K562 (cell line): ENCODE measurements around the gene NSUN6. TPM values are rescaled to one million over a fixed set of nuclear protein-coding genes. Genes with fewer than 3 reads are reported as not detected.

ENCODE experiments used
- ATAC-seq: fragments of 200-7000 bp; cut with Tn5 transposase; 3 replicates; pipeline ENCODE4 v1.9.1; 2020; ENCODE audit warnings: moderate library complexity
- BruUV-seq: library from RNA; stranded (reverse); fragments of 400-500 nt; replicated peaks from 2 replicates; lab custom pipeline; 2021; lab: Mats Ljungman, UMichigan
- CTCF ChIA-PET: fragments of 300-600 bp; formaldehyde crosslinking; extraction: SDS; loops from one replicate; lab custom pipeline; 2021; ENCODE audit warnings: low intra/inter-chr PET ratio; lab: Yijun Ruan, JAX
- POLR2A ChIA-PET: fragments of 300-600, 350-650 bp; sonication (Branson Sonifier 250); formaldehyde crosslinking; extraction: SDS; loops from one replicate; lab custom pipeline; 2021; ENCODE audit warnings: antibody characterized with exemption, inconsistent platforms; lab: Yijun Ruan, JAX
- DNase-seq, 4 experiments: peaks; one replicate each; pipeline versions ENCODE4 v3.0.0 to v3.0.0-alpha.2; 2011 to 2018; ENCODE audit warnings: low spot score in 3 of 4, mixed read lengths in 3 of 4; ENCODE audit errors: extremely low read depth in 1 of 4
- FAIRE-seq: peaks from 2 replicates; lab custom pipeline; 2011; peaks lifted over from hg19 to GRCh38; lab: Jason Lieb, UNC
- H2AFZ ChIP-seq: 2 replicates; pipeline ENCODE4 v1.6.0; 2011; ENCODE audit warnings: low read depth, low read length, control low read depth, inconsistent platforms
- H3K27ac ChIP-seq: fragments of 200-600 bp; 3 replicates; pipeline ENCODE4 v1.8.0; 2011; ENCODE audit warnings: low read depth, mild to moderate bottlenecking, control low read depth, inconsistent platforms, low read length, moderate library complexity, mixed read lengths; ENCODE audit errors: extremely low read depth
- H3K27me3 ChIP-seq, 2 experiments: fragments of 300-600 bp in 1 of 2; 2 replicates in 1 of 2; 3 replicates in 1 of 2; pipeline versions ENCODE4 v1.6.0 to v1.8.0; 2011; ENCODE audit warnings: inconsistent platforms in 2 of 2, low read length in 2 of 2, mild to moderate bottlenecking in 1 of 2, mixed read lengths in 1 of 2, moderate library complexity in 1 of 2; ENCODE audit not compliant: control insufficient read depth in 2 of 2, insufficient read depth in 2 of 2
- H3K36me3 ChIP-seq: fragments of 300-600 bp; 3 replicates; pipeline ENCODE4 v1.8.0; 2011; ENCODE audit warnings: mild to moderate bottlenecking, low read length, inconsistent platforms; ENCODE audit not compliant: control insufficient read depth, insufficient read depth
- H3K4me1 ChIP-seq, 2 experiments: fragments of 200-600 bp in 1 of 2; replicated peaks in 1 of 2; 2 replicates in 1 of 2; 3 replicates in 1 of 2; pipeline versions ENCODE4 v1.5.1 to v1.8.0; 2011; ENCODE audit warnings: inconsistent platforms in 2 of 2, low read length in 2 of 2, mild to moderate bottlenecking in 1 of 2, mixed read lengths in 1 of 2, moderate library complexity in 1 of 2; ENCODE audit not compliant: control insufficient read depth in 2 of 2, insufficient read depth in 2 of 2
- H3K4me2 ChIP-seq: 2 replicates; pipeline ENCODE4 v1.6.1; 2011; ENCODE audit warnings: low read length, control low read depth, inconsistent platforms, mixed read lengths; ENCODE audit not compliant: insufficient read depth
- H3K4me3 ChIP-seq: fragments of 200-600 bp; sonication (generic), shearing (Covaris generic); 2 replicates; pipeline ENCODE4 v1.5.1; 2016; ENCODE audit warnings: control low read depth, inconsistent platforms
- H3K79me2 ChIP-seq: fragments of 200-600 bp; 3 replicates; pipeline ENCODE4 v1.8.0; 2011; ENCODE audit warnings: low read length, inconsistent platforms; ENCODE audit not compliant: control insufficient read depth, insufficient read depth
- H3K9ac ChIP-seq, 2 experiments: 2 replicates each; pipeline versions ENCODE4 v1.6.0 to v1.6.1; 2011; ENCODE audit warnings: low read depth in 2 of 2, low read length in 2 of 2, control low read depth in 1 of 2, inconsistent platforms in 1 of 2, mild to moderate bottlenecking in 1 of 2, mixed read lengths in 1 of 2; ENCODE audit not compliant: insufficient read depth in 1 of 2
- H3K9me1 ChIP-seq: one replicate; pipeline ENCODE4 v1.6.0; 2011; ENCODE audit warnings: inconsistent platforms, mild to moderate bottlenecking, low read length, moderate library complexity; ENCODE audit not compliant: control insufficient read depth, insufficient read depth
- H3K9me3 ChIP-seq: replicated peaks from 2 replicates; pipeline ENCODE4 v1.5.1; 2011; ENCODE audit warnings: low read depth, low read length, inconsistent platforms; ENCODE audit not compliant: control insufficient read depth, insufficient read depth
- H4K20me1 ChIP-seq: replicated peaks from 2 replicates; pipeline ENCODE4 v1.6.1; 2011; ENCODE audit warnings: low read length, inconsistent platforms, mixed read lengths; ENCODE audit not compliant: control insufficient read depth, insufficient read depth
- COPS2 ChIP-seq: fragments of 450-650 bp; conservative IDR thresholded peaks from 2 replicates; pipeline ENCODE4 v1.6.1; 2016; ENCODE audit warnings: mild to moderate bottlenecking, moderate library complexity
- FOXK1 ChIP-seq: sonication (generic); formaldehyde crosslinking; IDR thresholded peaks from 2 replicates; pipeline ENCODE4 v1.8.0; 2022; ENCODE audit warnings: missing genetic modification reagents, mild to moderate bottlenecking, borderline replicate concordance
- HDGF ChIP-seq: fragments of 450-650 bp; IDR thresholded peaks from 2 replicates; pipeline ENCODE4 v1.6.1; 2016
- HIVEP1 ChIP-seq: fragments of 250-450 bp; sonication (Bioruptor Pico); IDR thresholded peaks from 2 replicates; pipeline ENCODE4 v1.4.0; 2020; ENCODE audit warnings: mild to moderate bottlenecking
- KLF6 ChIP-seq: fragments of 250-450 bp; sonication (Bioruptor Pico); IDR thresholded peaks from 2 replicates; pipeline ENCODE4 v1.4.0; 2020; ENCODE audit warnings: mild to moderate bottlenecking, moderate library complexity, borderline replicate concordance
- PTRF ChIP-seq: fragments of 450-650 bp; IDR thresholded peaks from 2 replicates; pipeline ENCODE4 v1.6.1; 2016; ENCODE audit warnings: mild to moderate bottlenecking, missing genetic modification characterization, missing compliant biosample characterization
- TFAM ChIP-seq: fragments of 250-450 bp; sonication (Bioruptor Pico); conservative IDR thresholded peaks from 2 replicates; pipeline ENCODE4 v1.5.0; 2021; ENCODE audit warnings: mild to moderate bottlenecking, moderate library complexity
- ZBTB7A ChIP-seq: IDR thresholded peaks from 2 replicates; pipeline ENCODE4 v1.6.1; 2011; ENCODE audit warnings: low read depth, mild to moderate bottlenecking, low read length, moderate library complexity, borderline replicate concordance; ENCODE audit not compliant: control insufficient read depth
- ZNF143 ChIP-seq: sonication (generic); formaldehyde crosslinking; IDR thresholded peaks from 2 replicates; pipeline ENCODE4 v1.9.0; 2022; ENCODE audit warnings: mild to moderate bottlenecking, missing genetic modification reagents
- WGBS: fragments of 100-300 bp; shearing (Covaris generic); methylation state at CpG from one replicate; pipeline ENCODE4 v1.1.6; 2016; ENCODE audit warnings: low coverage, mixed read lengths; ENCODE audit not compliant: insufficient coverage; ENCODE audit errors: missing lambda C conversion rate; 5-methylcytosine and 5-hydroxymethylcytosine counted together
- in situ Hi-C: fragments of 300-500 bp; cut with MboI; formaldehyde crosslinking; loops from 4 replicates; pipeline ENCODE4 v1.15.0; 2018; ENCODE audit warnings: inconsistent platforms, mixed read lengths
- intact Hi-C: fragments of 100-400 bp; cut with micrococcal nuclease; formaldehyde crosslinking; loops from 2 replicates; pipeline ENCODE4 v1.14.2; 2022
- polyA plus RNA-seq, 8 experiments: library from polyadenylated mRNA; depleted of rRNA in 4 of 8; stranded (reverse) in 5 of 8; unstranded in 3 of 8; fragments of >200 nt; fragmentation: Nextera tagmentation in 2 of 8; fragmentation: Illumina TruSeq in 1 of 8; extraction: Ambion mirVana in 2 of 8; extraction: Trizol in 1 of 8; gene quantifications; 2 replicates each; pipeline versions ENCODE4 v1.2.1 to v1.2.3, GENCODE V29; 2011 to 2014; ENCODE audit warnings: inconsistent platforms in 1 of 8, missing spikeins in 1 of 8
- total RNA-seq, 7 experiments: library from RNA; depleted of rRNA in 6 of 7; stranded (reverse); fragments of >200 nt in 6 of 7; fragmentation: Illumina TruSeq in 2 of 7; extraction: Trizol in 2 of 7; gene quantifications; 2 replicates each; pipeline versions ENCODE4 v1.2.1 to v1.2.3, GENCODE V29; 2011 to 2021; ENCODE audit warnings: low replicate concordance in 1 of 7
- TF ChIP-seq, protein P1 (sequence below): fragments of 450-650 bp; IDR thresholded peaks from 2 replicates; pipeline ENCODE4 v1.6.1; 2017; ENCODE audit warnings: antibody characterized with exemption, mild to moderate bottlenecking
- TF ChIP-seq, protein P2 (sequence below): fragments of 250-450 bp; sonication (Bioruptor Pico); IDR thresholded peaks from 2 replicates; pipeline ENCODE4 v1.8.0; 2022; ENCODE audit warnings: moderate library complexity, mild to moderate bottlenecking, inconsistent platforms

The NSUN6 gene
- total and polyA plus RNA-seq, 9 of the 15 experiments (the other 6 are each of a cell fraction or from before 2014, with no cell fraction given), result 12.5 to 33.1 (median 24.2) TPM

DNA sequence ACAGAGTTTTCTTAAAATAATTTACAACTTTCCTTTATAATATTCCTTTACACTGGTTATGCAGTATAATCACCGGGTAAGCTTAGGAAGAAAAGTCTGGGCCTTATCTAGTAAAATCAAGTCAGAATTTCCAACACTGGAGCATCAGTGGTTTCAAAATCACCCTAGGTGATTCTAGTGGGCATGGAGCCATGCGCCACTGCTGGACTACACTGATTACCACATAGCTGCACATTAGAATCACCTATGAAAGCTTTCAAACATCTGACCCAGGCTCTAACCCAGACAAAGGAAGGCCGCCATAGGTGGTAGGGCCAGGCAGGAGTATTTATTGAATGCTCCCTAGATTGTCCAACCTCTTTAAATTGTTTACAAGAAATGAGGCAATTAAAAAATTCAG is 52.0 kb downstream of the NSUN6 start:
- no peaks in the 10 kb centered on the region for H3K27me3 ChIP-seq
- in situ Hi-C loops, result no loop called here
- no peak for DNase-seq
- no peak overlapping the region for H3K27ac ChIP-seq
- FAIRE-seq, result no peak
- ATAC-seq, result no peak
- intact Hi-C loops, result no loop called here
- CTCF ChIA-PET, result no interaction called here
- H3K9me3 ChIP-seq, result no peaks in the 10 kb centered on the region
- H3K4me3 ChIP-seq, result no peak overlapping the region
- no peak overlapping the region for H3K9ac ChIP-seq
- POLR2A ChIA-PET, result interaction anchor here (0.9 kb wide), 1 partner anchor 9 kb away, joined by 3 read pairs; no protein-coding TSS in a partner anchor
- H2AFZ ChIP-seq, result no peak overlapping the region
- no TSS peak for BruUV-seq
- no peaks in the 10 kb centered on the region for H3K9me1 ChIP-seq
- no peaks in the 10 kb centered on the region for H3K79me2 ChIP-seq
- no peak overlapping the region for H3K4me2 ChIP-seq
- H3K36me3 ChIP-seq, result peaks cover 27% of the 10 kb centered on the region; the same call in 2 of the 3 replicates
- 100% methylated on average over 3 of the region's 3 CpGs for WGBS
- no peaks in the 10 kb centered on the region for H3K4me1 ChIP-seq
- no peaks in the 10 kb centered on the region for H4K20me1 ChIP-seq
- TF ChIP-seq, protein P1, sequence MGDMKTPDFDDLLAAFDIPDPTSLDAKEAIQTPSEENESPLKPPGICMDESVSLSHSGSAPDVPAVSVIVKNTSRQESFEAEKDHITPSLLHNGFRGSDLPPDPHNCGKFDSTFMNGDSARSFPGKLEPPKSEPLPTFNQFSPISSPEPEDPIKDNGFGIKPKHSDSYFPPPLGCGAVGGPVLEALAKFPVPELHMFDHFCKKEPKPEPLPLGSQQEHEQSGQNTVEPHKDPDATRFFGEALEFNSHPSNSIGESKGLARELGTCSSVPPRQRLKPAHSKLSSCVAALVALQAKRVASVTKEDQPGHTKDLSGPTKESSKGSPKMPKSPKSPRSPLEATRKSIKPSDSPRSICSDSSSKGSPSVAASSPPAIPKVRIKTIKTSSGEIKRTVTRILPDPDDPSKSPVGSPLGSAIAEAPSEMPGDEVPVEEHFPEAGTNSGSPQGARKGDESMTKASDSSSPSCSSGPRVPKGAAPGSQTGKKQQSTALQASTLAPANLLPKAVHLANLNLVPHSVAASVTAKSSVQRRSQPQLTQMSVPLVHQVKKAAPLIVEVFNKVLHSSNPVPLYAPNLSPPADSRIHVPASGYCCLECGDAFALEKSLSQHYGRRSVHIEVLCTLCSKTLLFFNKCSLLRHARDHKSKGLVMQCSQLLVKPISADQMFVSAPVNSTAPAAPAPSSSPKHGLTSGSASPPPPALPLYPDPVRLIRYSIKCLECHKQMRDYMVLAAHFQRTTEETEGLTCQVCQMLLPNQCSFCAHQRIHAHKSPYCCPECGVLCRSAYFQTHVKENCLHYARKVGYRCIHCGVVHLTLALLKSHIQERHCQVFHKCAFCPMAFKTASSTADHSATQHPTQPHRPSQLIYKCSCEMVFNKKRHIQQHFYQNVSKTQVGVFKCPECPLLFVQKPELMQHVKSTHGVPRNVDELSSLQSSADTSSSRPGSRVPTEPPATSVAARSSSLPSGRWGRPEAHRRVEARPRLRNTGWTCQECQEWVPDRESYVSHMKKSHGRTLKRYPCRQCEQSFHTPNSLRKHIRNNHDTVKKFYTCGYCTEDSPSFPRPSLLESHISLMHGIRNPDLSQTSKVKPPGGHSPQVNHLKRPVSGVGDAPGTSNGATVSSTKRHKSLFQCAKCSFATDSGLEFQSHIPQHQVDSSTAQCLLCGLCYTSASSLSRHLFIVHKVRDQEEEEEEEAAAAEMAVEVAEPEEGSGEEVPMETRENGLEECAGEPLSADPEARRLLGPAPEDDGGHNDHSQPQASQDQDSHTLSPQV, result no peak
- TF ChIP-seq ZNF143 (CRISPR knock-in tag) (no peak), HIVEP1 (CRISPR knock-in tag) (no peak), PTRF (tag) (no peak), KLF6 (CRISPR knock-in tag) (no peak), ZBTB7A (no peak), FOXK1 (CRISPR knock-in tag) (no peak), HDGF (no peak), TFAM (no peak), COPS2 (no peak)
- TF ChIP-seq, protein P2, sequence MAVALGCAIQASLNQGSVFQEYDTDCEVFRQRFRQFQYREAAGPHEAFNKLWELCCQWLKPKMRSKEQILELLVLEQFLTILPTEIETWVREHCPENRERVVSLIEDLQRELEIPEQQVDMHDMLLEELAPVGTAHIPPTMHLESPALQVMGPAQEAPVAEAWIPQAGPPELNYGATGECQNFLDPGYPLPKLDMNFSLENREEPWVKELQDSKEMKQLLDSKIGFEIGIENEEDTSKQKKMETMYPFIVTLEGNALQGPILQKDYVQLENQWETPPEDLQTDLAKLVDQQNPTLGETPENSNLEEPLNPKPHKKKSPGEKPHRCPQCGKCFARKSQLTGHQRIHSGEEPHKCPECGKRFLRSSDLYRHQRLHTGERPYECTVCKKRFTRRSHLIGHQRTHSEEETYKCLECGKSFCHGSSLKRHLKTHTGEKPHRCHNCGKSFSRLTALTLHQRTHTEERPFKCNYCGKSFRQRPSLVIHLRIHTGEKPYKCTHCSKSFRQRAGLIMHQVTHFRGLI (CRISPR knock-in tag), result no peak
